HG03520 (cell line): Measurements from ENCODE around the gene PDZK1.
"Not testable (repeated sequence)": the region's sequence is repeated elsewhere in the genome, so short reads cannot be mapped to it uniquely, and the experiment has no call there.

Source experiments
- ATAC-seq: cut with Tn5 transposase; IDR thresholded peaks from one replicate; pipeline ENCODE4 v1.9.1; 2021; ENCODE audit warnings: mild to moderate bottlenecking, moderate library complexity; ENCODE audit not compliant: unreplicated experiment

Gene PDZK1

DNA sequence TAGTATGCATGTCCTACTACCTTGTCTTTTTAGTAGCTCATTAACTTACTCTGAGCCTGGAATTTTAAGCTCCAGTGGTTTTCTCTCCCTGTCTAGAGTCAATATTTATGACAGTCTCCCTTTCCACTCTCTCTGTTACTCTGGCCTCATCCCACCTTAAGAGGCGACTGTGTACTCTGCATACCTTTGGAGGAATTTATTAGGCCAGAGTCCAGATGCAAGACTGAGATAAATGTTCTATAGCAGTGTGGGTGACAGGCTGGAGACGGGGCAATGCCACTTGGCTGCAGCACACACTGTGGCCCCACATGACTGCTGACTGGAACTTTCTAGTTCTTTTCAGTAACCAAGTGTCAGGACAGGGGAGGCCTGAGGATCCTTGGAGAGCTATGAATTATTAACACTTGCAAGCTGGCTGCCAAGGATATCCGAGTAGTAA lies 4.1 kb upstream of the PDZK1 start:
- no peak for ATAC-seq

DNA sequence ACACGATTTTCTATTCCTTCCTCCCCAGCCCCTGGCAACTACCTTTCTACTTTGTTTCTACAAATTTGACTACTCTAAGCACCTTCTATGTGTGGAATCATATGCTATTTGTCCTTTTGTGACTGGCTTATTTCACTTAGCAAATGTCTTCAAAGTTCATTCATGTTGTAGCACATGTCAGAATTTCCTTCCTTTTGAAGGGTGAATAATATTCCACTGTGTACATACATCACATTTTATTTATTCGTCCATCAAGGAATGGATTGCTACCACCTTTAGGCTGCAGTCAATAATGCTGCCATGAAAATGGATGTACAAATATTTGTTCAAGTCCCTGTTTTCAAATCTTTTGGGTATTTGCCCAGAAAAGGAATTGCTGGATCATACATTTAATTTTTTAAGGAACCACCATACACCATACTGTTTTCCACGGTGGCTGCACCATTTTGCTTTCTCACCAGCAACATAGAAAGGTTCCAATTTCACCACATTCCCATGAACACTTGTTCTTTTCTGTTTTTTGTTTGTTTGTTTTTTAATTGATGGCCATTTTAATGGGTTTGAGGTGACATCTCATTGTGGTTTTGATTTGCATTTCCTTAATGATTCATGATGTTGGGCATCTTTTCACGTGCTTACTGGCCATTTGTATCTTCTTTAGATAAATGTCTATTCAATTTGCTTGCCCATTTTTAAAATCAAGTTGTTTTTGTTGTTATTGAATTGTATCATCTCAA lies 3.3 kb upstream of the PDZK1 start:
- no peak for ATAC-seq

DNA sequence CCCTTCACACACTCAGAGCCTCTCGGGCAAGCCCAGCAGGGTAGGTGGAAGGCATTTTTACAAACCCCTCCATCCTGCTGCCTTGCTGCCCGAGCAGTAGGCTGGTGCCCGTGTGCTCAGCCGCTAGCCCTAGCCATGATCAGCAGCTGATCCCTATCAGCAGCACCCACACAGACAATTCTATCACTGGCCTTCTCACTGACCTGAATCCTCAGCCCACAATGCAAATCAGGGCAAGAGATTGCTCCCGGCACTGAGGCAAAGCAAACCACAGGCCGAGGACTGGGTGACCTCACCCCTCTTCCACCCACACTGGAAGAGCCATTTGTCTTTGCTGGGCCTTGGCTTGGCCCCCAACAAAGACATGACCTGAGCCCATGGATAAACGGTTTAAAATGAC lies 895 bp upstream of the PDZK1 start:
- ATAC-seq: no peak

DNA sequence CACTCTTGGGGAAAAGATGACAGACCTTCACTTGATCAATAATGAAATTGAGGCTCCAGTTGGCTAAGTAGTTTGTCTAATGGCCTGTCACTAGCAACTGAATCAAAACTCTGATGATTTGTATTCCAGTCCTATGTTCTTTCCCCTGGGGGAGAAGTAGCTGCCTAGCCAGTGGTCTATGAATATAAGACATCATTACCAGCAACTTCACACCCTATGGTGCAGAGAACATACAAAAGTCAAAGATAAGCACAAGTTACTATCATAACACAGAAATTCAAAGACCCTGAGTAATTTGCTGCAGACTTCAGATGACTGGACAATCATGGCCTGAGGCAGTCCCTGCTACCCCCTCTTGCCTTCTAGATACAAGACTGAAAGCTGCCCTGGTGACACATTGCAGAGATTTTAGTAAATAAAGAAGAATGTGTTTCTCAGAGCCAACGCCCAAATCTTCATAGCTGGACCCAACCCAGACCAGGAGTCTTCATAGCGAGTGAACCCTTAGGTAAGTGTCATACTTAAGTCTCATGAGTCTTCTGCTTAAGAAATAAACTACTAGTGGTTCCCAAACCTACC lies 993 bp downstream of the PDZK1 start:
- no peak for ATAC-seq

DNA sequence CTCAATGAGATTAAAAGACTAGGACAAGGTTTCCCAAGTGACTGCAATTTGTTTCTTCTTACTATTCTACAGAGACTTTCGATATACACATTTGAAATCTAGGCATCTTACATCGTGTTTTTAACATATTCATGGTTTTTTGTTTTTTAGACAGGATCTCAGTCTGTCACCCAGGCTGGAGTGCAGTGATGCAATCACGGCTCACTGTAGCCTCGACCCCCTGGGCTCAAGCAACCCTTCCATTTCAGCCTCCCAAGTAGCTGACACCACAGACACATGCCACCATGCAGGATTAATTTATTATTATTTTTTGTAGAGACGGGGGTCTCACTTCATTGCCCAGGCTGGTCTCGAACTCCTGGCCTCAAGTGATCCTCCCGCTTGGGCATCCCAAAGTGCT lies 1.5 kb downstream of the PDZK1 start:
- no peak for ATAC-seq

GRCh38 chr1:145702826-145703225 lies 4.3 kb downstream of the PDZK1 start:
- no peak for ATAC-seq

GRCh38 chr1:145702052-145702451 lies 5.1 kb downstream of the PDZK1 start:
- no peak for ATAC-seq

GRCh38 chr1:145701306-145701862 lies 5.8 kb downstream of the PDZK1 start:
- no peak for ATAC-seq

- ATAC-seq: no peak
Observed at GRCh38 chr1:145696630-145696960, 10.6 kb downstream of the PDZK1 start.

GRCh38 chr1:145695821-145696629 lies 11.1 kb downstream of the PDZK1 start:
- ATAC-seq: no peak

GRCh38 chr1:145692785-145693443 lies 14.3 kb downstream of the PDZK1 start:
- no peak for ATAC-seq

GRCh38 chr1:145690587-145691558 lies 16.3 kb downstream of the PDZK1 start:
- no peak for ATAC-seq

DNA sequence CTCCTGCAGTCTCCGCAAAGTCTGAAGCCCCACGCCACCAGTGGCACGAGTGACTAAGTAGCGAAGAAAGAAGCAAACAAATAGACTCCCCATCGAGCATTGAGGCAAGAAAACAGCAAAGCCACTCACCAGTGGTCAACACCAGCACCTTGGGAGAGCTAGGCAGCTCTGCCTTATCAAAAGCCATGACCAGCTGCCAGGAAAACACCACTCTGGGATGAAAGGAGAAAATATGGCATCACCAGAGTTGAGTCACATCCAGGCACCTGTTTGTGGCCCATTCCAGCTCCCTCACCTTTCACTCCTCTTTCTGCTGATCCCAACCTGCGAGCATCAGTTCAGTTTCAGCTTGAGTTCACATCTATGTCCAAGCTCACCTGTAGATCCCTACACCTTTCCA lies 17.2 kb downstream of the PDZK1 start:
- ATAC-seq: no peak

DNA sequence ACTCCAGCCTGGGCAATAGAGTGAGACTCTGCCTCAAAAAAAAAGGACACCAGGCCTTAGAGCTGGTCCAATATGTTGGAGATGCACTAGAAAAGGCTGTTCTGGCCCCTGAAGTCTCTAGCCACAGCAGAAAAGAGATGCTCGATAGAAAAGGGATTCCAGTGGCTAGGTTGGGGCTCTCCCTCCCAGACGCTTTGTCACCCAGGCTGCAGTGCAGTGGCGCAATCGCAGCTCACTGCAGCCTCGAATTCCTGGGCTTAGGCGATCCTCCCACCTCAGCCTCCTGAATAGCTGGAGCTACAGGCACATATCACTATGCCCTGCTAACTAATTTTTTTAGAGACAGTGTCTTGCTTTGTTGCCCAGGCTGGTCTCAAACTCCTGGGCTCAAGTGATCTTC lies 18.2 kb downstream of the PDZK1 start:
- no peak for ATAC-seq

DNA sequence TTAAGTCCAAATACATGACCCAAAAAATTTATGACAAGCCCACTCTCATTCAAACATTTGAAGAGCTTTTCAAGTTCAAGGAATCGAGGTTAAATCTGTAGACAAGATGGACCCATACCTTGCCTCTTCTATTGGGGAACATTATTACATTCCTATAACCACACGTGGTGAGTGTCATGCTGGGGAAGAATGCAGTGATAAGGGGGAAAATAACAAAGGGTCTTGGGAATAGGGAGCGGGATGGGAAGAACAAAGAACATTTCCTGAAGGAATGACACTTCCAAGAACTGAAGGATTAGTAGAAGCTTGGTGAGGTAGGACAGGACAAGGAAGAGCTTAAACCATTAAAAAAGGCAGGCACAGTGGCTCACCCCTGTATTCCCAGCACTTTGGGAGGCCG lies 18.8 kb downstream of the PDZK1 start:
- ATAC-seq: no peak

DNA sequence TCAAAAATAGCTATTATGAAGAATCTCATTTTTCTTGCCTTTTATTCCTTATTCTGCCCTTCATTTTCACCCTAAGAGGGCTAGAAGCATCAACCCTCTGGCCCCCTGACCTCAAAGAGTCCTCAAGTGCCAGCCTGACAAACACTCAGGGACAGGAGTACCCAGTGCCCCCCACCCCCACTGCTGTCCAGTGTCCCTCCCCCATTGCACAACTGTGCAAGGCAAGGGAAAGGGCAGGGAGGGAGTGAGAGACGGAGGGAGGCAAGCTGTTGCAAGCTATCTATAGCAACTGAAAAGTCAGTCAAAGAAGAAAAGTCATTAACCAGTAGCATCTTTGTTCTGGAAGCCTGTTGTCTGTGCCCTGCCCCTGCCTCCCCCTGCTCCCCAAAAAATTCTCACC lies 21.1 kb downstream of the PDZK1 start:
- not testable (repeated sequence) for ATAC-seq

- not testable (repeated sequence) for ATAC-seq
Observed at GRCh38 chr1:145684858-145685257, 22.3 kb downstream of the PDZK1 start.

DNA sequence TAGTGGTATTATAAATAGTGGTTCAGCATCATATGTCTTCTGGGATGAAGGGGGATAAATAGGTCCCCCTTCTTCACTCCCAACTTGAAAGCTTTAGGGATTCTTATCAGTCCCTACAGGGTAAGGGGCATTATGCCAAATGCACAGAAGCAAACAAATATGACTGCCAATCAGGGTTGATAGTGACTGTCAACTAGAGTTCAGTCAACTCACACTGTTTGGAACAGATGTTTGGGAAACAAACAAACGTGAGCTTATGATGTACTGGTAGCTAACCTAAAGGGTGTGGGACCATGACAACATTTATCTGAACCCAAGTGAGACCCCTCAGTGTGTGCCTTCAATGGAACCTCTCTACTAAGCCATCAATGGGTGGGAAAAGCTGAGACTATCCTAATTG lies 34.0 kb downstream of the PDZK1 start:
- ATAC-seq: not testable (repeated sequence)

- not testable (repeated sequence) for ATAC-seq
Observed at GRCh38 chr1:145670995-145671745, 36.0 kb downstream of the PDZK1 start.
